Activated CD4-positive, alpha-beta T cell treated with anti-CD3 and anti-CD28 coated beads for 24 hours (primary cell): ENCODE data around the gene GPATCH2.
"Not testable (repeated sequence)": the region's sequence is repeated elsewhere in the genome, so short reads cannot be mapped to it uniquely, and the experiment has no call there.

Experiments
- DNase-seq, 2 donors: peaks; one replicate each; pipeline ENCODE4 v3.0.0-alpha.2; 2020; ENCODE audit warnings: low read depth in 2 of 2

Gene GPATCH2

DNA sequence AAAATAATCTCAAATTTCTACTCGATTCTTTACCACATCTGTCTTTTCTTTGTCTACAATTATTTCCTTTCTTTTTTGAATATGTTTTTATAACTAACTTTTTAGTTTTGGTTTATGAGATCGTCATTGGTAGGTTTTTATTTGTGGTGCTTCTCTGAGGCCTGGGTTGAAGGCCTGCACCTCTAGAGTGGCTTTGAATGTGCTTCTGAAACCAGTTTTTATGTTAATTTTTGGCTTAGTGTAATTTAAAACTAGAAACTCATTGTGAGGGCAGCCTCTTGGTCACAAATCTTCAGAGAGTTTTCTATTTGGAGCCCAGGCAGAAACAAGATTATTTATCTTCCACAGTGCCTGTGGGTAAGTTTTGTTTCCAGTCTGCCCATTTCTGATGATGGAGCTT is 187.0 kb downstream of the GPATCH2 start:
- DNase-seq: no peak

DNA sequence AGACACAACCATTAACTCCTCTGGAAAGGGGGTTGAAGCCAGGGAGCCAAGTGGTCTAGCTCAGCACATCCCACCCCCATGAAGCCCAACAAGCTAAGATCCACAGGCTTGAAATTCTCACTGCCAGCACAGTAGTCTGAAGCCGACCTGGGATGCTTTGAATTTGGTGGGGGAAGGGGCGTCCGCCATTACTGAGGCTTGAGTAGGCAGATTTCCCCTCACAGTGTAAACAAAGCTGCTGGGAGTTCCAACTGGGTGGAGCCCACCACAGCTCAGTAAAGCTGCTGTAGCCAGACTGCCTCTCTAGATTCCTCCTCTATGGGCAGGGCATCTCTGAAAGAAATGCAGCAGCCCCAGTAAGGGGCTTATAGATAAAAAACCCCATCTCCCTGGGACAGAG is 193.5 kb downstream of the GPATCH2 start:
- DNase-seq: no peak

GRCh38 chr1:217435204-217435603 is 195.7 kb downstream of the GPATCH2 start:
- DNase-seq: no peak

- no peak for DNase-seq
These were observed 197.2 kb downstream of the GPATCH2 start for GRCh38 chr1:217433664-217434063.

DNA sequence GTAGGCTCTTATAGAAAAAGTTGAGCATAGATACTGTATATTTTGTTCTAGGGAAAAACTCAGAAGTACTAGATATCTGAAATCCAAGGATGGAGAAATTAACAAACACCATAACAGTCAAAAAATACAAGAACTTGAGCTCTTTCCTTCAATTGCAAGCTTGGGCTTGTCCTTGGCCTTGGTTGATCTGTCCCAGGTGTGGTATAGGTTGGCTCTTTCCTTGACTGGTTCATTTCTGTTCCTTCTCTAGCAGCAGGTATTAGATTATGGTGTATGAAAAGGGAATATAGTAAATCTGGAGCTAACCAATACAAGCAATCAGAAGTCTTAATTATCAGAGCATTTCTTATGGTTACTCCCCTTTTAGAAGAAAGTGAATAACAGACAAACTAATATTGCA is 198.6 kb downstream of the GPATCH2 start:
- no peak for DNase-seq

DNA sequence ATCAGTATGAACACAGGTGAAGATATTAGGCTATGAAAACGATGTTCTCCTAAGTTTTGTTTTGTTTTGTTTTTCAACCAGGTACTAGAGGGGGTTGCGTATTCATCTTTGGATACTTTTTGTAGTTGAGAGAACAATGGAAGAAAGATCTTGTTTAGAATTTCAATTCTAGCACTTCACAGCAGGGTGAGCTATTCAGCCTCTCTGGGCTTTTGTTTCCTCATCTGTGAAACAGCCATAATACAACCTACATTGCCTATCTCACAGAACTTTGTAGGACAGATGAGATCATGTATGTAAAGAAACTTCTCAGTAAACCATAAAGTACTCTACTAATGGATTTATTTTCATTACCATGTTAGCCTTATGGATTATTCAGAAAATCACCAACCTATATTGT is 199.5 kb downstream of the GPATCH2 start:
- DNase-seq: no peak

DNA sequence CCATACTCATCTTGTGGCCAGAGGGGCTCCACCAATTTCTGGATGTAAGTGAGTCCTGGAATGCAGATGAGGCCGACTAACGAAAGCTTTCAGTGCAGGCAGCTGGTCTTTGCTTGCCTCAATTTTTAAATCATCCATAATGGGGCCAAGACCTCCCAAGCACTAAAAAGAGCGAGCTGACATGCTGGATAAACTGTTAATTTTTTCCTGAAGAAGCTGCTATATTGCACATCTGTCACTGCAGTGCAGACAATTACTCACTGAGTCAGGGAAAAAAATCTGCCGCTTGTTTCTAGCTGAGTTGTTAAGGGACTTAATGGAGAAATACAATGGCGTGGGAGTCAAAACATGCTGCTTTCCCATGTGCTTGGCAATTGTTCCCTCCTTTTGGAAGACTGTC is 205.5 kb downstream of the GPATCH2 start:
- DNase-seq: no peak

GRCh38 chr1:217419194-217419551 is 211.7 kb downstream of the GPATCH2 start:
- no peak for DNase-seq

DNA sequence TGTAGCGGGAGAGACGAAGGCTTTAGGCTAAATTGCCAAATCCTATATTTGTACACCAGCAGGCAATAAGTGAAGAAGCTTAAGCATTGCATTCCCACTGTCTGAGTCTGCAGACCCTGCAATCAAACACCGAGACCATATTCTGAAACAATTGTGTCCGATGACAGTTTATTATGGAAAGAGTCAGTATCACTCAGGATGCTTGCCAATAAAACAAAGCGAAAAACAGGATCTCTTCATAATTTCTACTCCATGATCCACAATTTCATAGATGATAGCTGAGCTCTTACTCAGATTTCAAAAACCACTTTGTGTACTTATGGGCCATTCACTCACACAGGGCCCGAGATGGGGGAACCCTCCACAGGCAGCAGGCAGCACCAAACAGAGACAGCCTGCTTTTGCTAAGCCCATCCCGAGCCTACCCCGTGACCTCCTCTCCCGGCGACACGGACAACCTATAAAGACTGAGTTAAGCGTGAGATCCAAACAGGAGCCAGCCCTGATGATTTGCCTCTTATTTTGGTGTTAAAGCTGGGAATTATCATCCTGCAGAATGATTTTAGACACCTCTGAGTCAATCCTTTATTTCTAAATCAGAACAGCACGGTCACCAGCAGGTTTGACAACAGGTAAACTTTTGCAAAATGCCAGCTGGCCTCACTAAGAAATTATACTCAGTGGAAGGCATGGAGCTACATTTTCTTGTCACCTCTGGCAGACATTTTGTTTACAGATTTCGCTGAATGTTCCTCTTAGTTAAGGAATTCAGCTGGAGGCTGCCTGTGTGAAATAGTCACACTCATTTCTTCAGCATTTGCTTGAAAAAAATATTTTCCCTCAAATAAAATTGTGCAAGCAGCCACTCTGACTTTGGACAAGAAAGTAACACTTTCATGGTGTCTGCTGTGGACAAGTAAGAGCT is 212.4 kb downstream of the GPATCH2 start:
- no peak for DNase-seq

DNA sequence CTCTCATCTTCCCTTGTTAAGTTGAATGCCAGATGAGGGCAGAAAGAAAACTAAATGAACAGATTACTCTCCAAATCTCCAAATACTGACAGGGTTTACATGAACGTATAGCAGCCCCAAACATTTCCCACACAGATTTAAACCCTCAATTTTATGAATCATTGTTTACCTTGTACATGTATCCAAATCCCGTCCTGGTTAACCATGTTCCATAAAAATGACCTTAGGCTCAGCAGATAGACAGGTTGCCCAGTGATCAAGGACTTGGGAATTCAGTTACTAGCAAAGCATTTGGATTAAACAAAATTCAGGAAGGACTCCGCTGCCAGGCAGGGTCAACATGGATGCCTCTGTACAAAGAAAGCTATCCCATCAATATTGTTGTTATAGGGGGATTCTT is 213.5 kb downstream of the GPATCH2 start:
- no peak for DNase-seq

- no peak for DNase-seq
These were observed 223.3 kb downstream of the GPATCH2 start for GRCh38 chr1:217407534-217408001.

GRCh38 chr1:217403026-217403720 is 227.7 kb downstream of the GPATCH2 start:
- no peak for DNase-seq

DNA sequence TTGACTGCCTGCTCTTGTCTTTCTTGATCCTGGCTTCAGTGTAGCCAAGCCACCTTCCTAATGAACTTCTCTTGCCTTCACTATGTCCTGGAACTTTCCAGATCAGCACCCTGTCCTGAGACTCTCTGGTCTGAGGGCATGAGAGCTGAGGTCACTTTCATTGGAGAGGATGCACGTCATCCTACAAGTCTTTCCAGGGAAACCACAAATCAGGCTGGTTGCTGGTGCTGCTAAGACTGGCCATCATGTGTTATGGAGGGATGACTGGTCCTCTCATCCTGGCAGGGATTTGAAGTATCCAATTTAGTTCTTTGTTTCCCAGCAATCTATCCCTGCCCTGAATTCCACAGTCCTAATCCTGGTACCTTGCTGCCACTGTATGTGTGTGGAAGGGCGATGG is 228.6 kb downstream of the GPATCH2 start:
- DNase-seq: no peak

DNA sequence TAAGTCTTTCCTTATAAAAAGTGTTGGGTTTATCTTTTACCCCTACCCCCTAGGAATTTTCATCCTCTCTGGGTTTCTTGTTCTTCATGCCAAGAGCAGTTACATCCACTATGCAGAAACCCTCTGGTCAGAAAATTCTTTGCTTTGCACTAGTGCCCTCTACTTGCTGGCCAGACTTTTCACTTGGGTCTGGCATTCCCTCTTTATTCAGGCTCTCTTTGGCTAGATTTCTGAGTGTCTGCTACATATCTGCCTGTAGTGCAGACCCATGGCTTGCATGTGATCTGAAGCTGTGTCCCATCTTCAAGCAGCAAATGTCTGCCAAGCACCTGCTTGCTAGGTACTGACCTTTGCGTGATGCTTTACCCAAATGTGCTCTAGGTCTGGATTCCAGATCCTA is 237.0 kb downstream of the GPATCH2 start:
- no peak for DNase-seq

GRCh38 chr1:217392441-217392840 is 238.4 kb downstream of the GPATCH2 start:
- no peak for DNase-seq

DNA sequence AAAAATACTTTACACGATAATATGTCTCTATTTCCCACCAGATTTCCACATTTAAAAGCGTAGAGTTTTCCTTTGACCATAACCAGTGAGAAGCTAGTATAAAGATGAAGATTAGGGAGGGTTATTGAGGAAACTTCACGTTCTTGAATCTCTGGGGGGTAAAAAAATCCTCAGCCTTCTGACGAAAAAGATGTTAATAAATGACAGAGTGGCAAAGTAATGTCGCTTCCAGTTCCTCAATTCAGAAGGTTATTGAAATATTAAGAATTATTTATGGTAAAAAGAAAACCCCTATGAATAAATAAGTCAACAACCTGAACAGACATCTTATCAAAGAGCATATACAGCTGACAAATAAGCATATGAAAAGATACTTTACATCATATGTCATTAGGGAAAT is 241.0 kb downstream of the GPATCH2 start:
- no peak for DNase-seq

GRCh38 chr1:217388522-217389065 is 242.3 kb downstream of the GPATCH2 start:
- no peak for DNase-seq

GRCh38 chr1:217381773-217382172 is 249.1 kb downstream of the GPATCH2 start:
- DNase-seq: not testable (repeated sequence)

DNA sequence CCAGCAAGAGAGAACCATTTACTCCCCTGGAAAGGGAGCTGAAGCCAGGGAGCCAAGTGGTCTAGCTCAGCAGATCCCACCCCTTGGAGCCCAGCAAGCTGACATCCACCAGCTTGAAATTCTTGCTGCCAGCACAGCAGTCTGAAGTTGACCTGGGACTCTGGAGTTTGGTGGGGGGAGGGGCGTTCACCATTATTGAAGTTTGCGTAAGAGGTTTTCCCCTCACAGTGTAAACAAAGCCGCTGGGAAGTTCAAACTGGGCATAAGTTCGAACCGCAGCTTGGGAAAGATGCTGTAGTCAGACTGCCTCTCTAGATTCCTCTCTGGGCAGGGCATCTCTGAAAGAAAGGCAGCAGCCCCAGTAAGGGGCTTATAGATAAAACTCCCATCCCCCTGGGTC is 251.1 kb downstream of the GPATCH2 start:
- not testable (repeated sequence) for DNase-seq

- DNase-seq: no peak
These were observed 251.6 kb downstream of the GPATCH2 start for GRCh38 chr1:217379336-217379735.
